SU-DHL-6 (cell line): ENCODE measurements around the gene TACR3.

Source experiments
- EZH2phosphoT487 ChIP-seq: fragments of 200-600 bp; sonication (generic), shearing (Covaris generic); conservative IDR thresholded peaks from 2 replicates; pipeline ENCODE4 v1.6.1; 2018; ENCODE audit warnings: mild to moderate bottlenecking, antibody characterized with exemption, low read length, moderate library complexity, mixed read lengths
- TF ChIP-seq, protein P1 (sequence below): fragments of 200-600 bp; sonication (generic); IDR thresholded peaks from one replicate; pipeline ENCODE4 v1.5.1; 2017; ENCODE audit warnings: antibody characterized with exemption, mild to moderate bottlenecking, low read length, moderate library complexity; ENCODE audit not compliant: insufficient read depth, poor library complexity, severe bottlenecking

DNA sequence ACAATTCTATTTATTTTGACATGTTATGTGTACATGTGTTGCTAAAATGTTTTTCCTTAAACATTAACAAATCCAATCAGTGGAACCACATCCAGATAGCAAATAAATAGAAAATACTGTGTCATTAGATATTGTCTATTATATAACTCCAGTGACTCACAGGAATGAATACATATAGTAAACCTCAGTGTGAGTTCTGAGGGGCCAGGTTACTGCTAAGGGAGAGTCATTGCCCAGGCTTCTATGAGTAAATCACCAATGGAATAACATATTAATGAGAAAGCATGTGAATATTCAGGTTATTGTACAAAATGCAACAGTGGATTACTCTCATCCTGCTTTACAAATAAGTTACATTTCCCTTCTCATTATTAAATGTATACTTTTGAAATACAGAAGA, 27.2 kb downstream of the TACR3 start:
- TF ChIP-seq, protein P1, sequence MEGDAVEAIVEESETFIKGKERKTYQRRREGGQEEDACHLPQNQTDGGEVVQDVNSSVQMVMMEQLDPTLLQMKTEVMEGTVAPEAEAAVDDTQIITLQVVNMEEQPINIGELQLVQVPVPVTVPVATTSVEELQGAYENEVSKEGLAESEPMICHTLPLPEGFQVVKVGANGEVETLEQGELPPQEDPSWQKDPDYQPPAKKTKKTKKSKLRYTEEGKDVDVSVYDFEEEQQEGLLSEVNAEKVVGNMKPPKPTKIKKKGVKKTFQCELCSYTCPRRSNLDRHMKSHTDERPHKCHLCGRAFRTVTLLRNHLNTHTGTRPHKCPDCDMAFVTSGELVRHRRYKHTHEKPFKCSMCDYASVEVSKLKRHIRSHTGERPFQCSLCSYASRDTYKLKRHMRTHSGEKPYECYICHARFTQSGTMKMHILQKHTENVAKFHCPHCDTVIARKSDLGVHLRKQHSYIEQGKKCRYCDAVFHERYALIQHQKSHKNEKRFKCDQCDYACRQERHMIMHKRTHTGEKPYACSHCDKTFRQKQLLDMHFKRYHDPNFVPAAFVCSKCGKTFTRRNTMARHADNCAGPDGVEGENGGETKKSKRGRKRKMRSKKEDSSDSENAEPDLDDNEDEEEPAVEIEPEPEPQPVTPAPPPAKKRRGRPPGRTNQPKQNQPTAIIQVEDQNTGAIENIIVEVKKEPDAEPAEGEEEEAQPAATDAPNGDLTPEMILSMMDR = no peak
- no peak for TF ChIP-seq EZH2phosphoT487
